ENCODE data around the gene SV2C.
"Not testable (repeated sequence)": the region's sequence is repeated elsewhere in the genome, so short reads cannot be mapped to it uniquely, and the experiment has no call there.

SV2C gene

GRCh38 chr5:76363352-76364225, 280.4 kb downstream of the SV2C start:
- no peak for TF ChIP-seq CTCF (IDR thresholded peaks at IDR 0.05; ENCODE audit: control insufficient read depth, insufficient read depth, low read depth, low read length, missing control alignments)
- DNase-seq (ENCODE audit: low read depth) = no peak
- H3K4me3 ChIP-seq (ENCODE audit: control insufficient read depth, low read depth, low read length) = no peak overlapping the region

GRCh38 chr5:76364226-76364589, 281.0 kb downstream of the SV2C start:
- no peak overlapping the region for H3K4me3 ChIP-seq (ENCODE audit: control insufficient read depth, low read depth, low read length)
- no peak for TF ChIP-seq CTCF (IDR thresholded peaks at IDR 0.05; ENCODE audit: control insufficient read depth, insufficient read depth, low read depth, low read length, missing control alignments)
- DNase-seq (ENCODE audit: low read depth) = no peak

- DNase-seq (ENCODE audit: low read depth) = no peak
- no peak for TF ChIP-seq CTCF (IDR thresholded peaks at IDR 0.05; ENCODE audit: control insufficient read depth, insufficient read depth, low read depth, low read length, missing control alignments)
- no peak overlapping the region for H3K4me3 ChIP-seq (ENCODE audit: control insufficient read depth, low read depth, low read length)
Measured at GRCh38 chr5:76365561-76365960, 282.4 kb downstream of the SV2C start.

- DNase-seq (ENCODE audit: low read depth) = no peak
- H3K4me3 ChIP-seq (ENCODE audit: control insufficient read depth, low read depth, low read length) = no peak overlapping the region
- TF ChIP-seq CTCF (IDR thresholded peaks at IDR 0.05; ENCODE audit: control insufficient read depth, insufficient read depth, low read depth, low read length, missing control alignments) = no peak
Measured at GRCh38 chr5:76366596-76366995, 283.4 kb downstream of the SV2C start.

GRCh38 chr5:76367623-76368371, 284.6 kb downstream of the SV2C start:
- no peak for TF ChIP-seq CTCF (IDR thresholded peaks at IDR 0.05; ENCODE audit: control insufficient read depth, insufficient read depth, low read depth, low read length, missing control alignments)

GRCh38 chr5:76368941-76369340, 285.8 kb downstream of the SV2C start:
- no peak for DNase-seq (ENCODE audit: low read depth)
- no peak overlapping the region for H3K4me3 ChIP-seq (ENCODE audit: control insufficient read depth, low read depth, low read length)
- TF ChIP-seq CTCF (IDR thresholded peaks at IDR 0.05; ENCODE audit: control insufficient read depth, insufficient read depth, low read depth, low read length, missing control alignments) = no peak

More at GRCh38 chr5:76367623-76368371, 284.6 kb downstream of the SV2C start:
- H3K4me3 ChIP-seq (ENCODE audit: control insufficient read depth, low read depth, low read length) = no peak overlapping the region
- DNase-seq (ENCODE audit: low read depth) = no peak

GRCh38 chr5:76369668-76370067, 286.5 kb downstream of the SV2C start:
- DNase-seq (ENCODE audit: low read depth); H3K4me3 ChIP-seq (ENCODE audit: control insufficient read depth, low read depth, low read length): not testable (repeated sequence)
